ENCODE results near the gene CNTN6. TPM values are rescaled to one million over a fixed set of nuclear protein-coding genes. Genes with fewer than 3 reads are reported as not detected.

The CNTN6 gene
- total and polyA plus RNA-seq, 11 donors = not detected

DNA sequence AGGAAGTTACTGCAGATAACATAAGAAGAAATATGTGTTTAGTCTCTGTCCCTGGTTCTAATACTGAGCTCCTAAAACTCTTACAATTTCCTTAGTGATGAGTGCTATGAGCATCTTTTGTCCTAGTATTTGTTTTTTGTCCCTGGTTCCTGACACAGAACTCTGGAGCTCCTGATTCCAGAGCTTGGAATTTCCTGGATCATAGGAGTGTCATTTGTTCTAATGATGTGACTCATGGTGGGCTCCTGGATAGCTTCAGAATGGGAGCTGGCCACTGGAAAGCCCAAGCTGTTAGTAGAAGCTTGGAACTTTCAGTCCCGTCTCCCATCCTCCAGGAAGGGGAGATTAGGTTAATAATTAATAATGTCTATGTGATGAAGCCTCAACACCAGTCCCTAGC, 98.2 kb downstream of the CNTN6 start:
- Histone ChIP-seq H3K4me1 (no peaks in the 10 kb centered on the region), H3K27ac (no peak overlapping the region), H3K9me3 (no peaks in the 10 kb centered on the region), H3K36me3 (no peaks in the 10 kb centered on the region), H3K4me3 (no peak overlapping the region), H3K27me3 (no peaks in the 10 kb centered on the region)
- intact Hi-C loops (cut with DNase I) = no loop called here
- 75 to 100% (median 81%) methylated on average over 1 of the region's 1 CpG for WGBS, 4 donors
- DNase-seq = no peak
- no peak for ATAC-seq
- TF ChIP-seq, protein P1, sequence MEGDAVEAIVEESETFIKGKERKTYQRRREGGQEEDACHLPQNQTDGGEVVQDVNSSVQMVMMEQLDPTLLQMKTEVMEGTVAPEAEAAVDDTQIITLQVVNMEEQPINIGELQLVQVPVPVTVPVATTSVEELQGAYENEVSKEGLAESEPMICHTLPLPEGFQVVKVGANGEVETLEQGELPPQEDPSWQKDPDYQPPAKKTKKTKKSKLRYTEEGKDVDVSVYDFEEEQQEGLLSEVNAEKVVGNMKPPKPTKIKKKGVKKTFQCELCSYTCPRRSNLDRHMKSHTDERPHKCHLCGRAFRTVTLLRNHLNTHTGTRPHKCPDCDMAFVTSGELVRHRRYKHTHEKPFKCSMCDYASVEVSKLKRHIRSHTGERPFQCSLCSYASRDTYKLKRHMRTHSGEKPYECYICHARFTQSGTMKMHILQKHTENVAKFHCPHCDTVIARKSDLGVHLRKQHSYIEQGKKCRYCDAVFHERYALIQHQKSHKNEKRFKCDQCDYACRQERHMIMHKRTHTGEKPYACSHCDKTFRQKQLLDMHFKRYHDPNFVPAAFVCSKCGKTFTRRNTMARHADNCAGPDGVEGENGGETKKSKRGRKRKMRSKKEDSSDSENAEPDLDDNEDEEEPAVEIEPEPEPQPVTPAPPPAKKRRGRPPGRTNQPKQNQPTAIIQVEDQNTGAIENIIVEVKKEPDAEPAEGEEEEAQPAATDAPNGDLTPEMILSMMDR (IDR thresholded peaks at IDR 0.05) = no peak
- no peak for TF ChIP-seq POLR2A (IDR thresholded peaks at IDR 0.05)

DNA sequence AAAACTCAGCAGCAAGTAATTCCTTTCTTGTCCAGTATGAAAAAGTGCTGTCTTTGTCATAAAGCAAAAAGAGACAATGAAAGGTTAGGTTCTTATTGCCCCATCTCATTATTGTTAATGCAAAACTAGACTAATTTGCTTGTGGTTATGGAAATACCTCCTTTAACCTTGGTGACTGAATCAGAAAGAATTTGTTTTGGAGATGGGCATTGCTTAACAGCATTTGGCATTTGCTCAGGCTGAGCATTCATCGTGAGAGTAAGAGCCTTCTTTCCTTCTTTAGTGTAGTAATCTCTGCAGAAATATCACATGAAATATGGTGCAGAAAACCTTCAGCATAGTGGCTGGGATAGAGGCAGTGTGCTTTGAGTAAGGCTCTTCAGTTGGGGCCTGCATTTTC, 103.1 kb downstream of the CNTN6 start:
- H3K27ac ChIP-seq = no peak overlapping the region
- TF ChIP-seq, protein P1 (IDR thresholded peaks at IDR 0.05) = no peak
- no peak for TF ChIP-seq POLR2A (IDR thresholded peaks at IDR 0.05)
- H3K27me3 ChIP-seq = no peaks in the 10 kb centered on the region
- no peak overlapping the region for H3K4me3 ChIP-seq
- H3K9me3 ChIP-seq = no peaks in the 10 kb centered on the region
- ATAC-seq = no peak
- no peak for DNase-seq
- no peaks in the 10 kb centered on the region for H3K36me3 ChIP-seq
- intact Hi-C loops (cut with DNase I) = no loop called here
- H3K4me1 ChIP-seq = no peaks in the 10 kb centered on the region
- WGBS, 4 donors = 29 to 67% (median 36%) methylated on average over 1 of the region's 1 CpG

DNA sequence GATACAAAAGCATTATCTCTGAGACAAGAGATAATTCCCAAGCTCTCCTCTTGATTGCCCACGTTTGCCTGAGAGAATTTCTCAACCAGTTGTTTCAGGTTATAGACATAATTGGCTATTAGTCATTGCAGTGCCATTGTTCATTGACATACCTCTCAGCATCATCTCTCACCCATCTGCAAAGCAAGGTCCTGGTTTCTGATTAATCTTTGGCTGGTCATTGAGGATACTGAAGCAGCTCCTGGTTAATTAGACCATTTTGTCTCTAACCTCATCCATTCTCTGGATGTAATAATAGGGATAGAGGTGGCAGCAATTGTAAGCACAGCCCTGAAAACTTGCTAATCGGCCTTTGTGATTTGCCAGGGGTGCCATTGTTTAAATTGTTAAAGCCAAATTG, 104.2 kb downstream of the CNTN6 start:
- intact Hi-C loops (cut with DNase I) = no loop called here
- DNase-seq = no peak
- TF ChIP-seq, protein P1 (IDR thresholded peaks at IDR 0.05) = no peak
- no peak for TF ChIP-seq POLR2A (IDR thresholded peaks at IDR 0.05)
- Histone ChIP-seq H3K27me3 (no peaks in the 10 kb centered on the region), H3K4me3 (no peak overlapping the region), H3K27ac (no peak overlapping the region), H3K9me3 (no peaks in the 10 kb centered on the region), H3K36me3 (no peaks in the 10 kb centered on the region), H3K4me1 (no peaks in the 10 kb centered on the region)
- ATAC-seq = no peak
- 46 to 59% (median 47%) methylated on average over 2 of the region's 2 CpGs for WGBS, 4 donors

DNA sequence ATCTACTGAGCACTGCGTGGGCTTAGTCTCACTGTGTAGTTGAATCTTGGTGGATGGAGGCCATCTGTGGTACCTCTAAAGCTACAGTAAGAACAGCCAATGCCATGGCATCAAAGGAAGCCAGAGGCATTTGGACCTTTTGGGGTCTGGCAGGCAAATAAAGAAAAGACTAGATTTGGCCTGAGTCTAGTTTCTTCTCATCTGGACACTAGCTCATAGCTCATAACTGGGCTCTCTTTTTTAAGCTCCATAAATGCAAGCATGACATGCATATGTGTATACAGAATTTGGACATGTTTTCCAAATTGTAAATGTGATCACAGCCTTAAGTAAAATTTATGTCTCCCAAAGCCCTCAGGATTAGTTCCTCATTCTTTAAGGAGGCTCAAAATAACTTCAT, 107.5 kb downstream of the CNTN6 start:
- no peak for DNase-seq

More for the DNA sequence above, 107.5 kb downstream of the CNTN6 start:
- 86 to 93% (median 91%) methylated on average over 1 of the region's 1 CpG for WGBS, 4 donors
- H3K4me1 ChIP-seq = no peaks in the 10 kb centered on the region
- intact Hi-C loops (cut with DNase I) = no loop called here
- TF ChIP-seq, protein P1 (IDR thresholded peaks at IDR 0.05) = no peak
- TF ChIP-seq POLR2A (IDR thresholded peaks at IDR 0.05) = no peak
- H3K27ac ChIP-seq = no peak overlapping the region
- no peak for ATAC-seq
- no peaks in the 10 kb centered on the region for H3K27me3 ChIP-seq
- no peak overlapping the region for H3K4me3 ChIP-seq
- H3K9me3 ChIP-seq = no peaks in the 10 kb centered on the region
- H3K36me3 ChIP-seq = no peaks in the 10 kb centered on the region
